ENCODE measurements around the gene WDFY2. TPM values are rescaled to one million over a fixed set of nuclear protein-coding genes. Genes with fewer than 3 reads are reported as not detected.

WDFY2 gene
- total RNA-seq, 1 experiment from 2014 or later = 26.4 TPM

- no peaks in the 10 kb centered on the region for H3K9me3 ChIP-seq (ENCODE audit: control insufficient read depth, low read depth, low read length)
- Mint-ChIP-seq H3K4me3 (no peak overlapping the region), H3K36me3 (ENCODE audit: insufficient read depth in 1 of 3, low read depth in 3 of 3) (peaks cover 0 to 9% (median 6%) of the 10 kb centered on the region in 3 experiments; a peak in 5 of 7 replicates), H3K4me1 (peaks cover 18 to 33% of the 10 kb centered on the region in 2 experiments), H3K27me3 (ENCODE audit: low read depth) (no peaks in the 10 kb centered on the region), H3K27ac (peak overlapping the region in 1 of 3 experiments; percentile 40; a peak in 1 of 7 replicates), H3K9me3 (peaks cover 0 to 6% of the 10 kb centered on the region in 2 experiments; a peak in 1 of 5 replicates)
- H3K56ac ChIP-seq (ENCODE audit: insufficient read length, low read depth, low read length) = no peak overlapping the region
- H2BK120ac ChIP-seq (ENCODE audit: low read depth, low read length, poor library complexity, severe bottlenecking) = no peak overlapping the region
- H3T11ph ChIP-seq (ENCODE audit: low read length) = no peak overlapping the region
- no peak overlapping the region for H3K9ac ChIP-seq (ENCODE audit: extremely low read depth, insufficient read length, low read length)
- H3K23me2 ChIP-seq (ENCODE audit: insufficient read length, low read depth, low read length, poor library complexity, severe bottlenecking) = no peaks in the 10 kb centered on the region
- H3K4ac ChIP-seq (ENCODE audit: low read depth, low read length) = no peak overlapping the region
- no peak overlapping the region for H2BK15ac ChIP-seq (ENCODE audit: low read depth, low read length)
- no peak overlapping the region for H4K91ac ChIP-seq (ENCODE audit: insufficient read length, low read depth, low read length)
- TF ChIP-seq CTCF (conservative IDR thresholded peaks at IDR 0.05) = no peak
- no peak overlapping the region for H2AK5ac ChIP-seq (ENCODE audit: insufficient read length, low read length)
- H2BK5ac ChIP-seq (ENCODE audit: insufficient read length, low read length) = no peak overlapping the region
- H3K27me3 ChIP-seq (ENCODE audit: insufficient read depth, low read length) = no peaks in the 10 kb centered on the region
- H2BK12ac ChIP-seq (ENCODE audit: insufficient read length, low read depth, low read length) = no peak overlapping the region
- H3K4me1 ChIP-seq (ENCODE audit: insufficient read depth, low read length) = no peaks in the 10 kb centered on the region
- H3K4me2 ChIP-seq (ENCODE audit: insufficient read depth, insufficient read length, low read length) = no peak overlapping the region
- DNase-seq = no peak
- H4K8ac ChIP-seq (replicated peaks; ENCODE audit: insufficient read length, low read depth, low read length) = no peak overlapping the region
- no peak overlapping the region for H3K23ac ChIP-seq (ENCODE audit: insufficient read length, low read depth, low read length)
- H4K5ac ChIP-seq (ENCODE audit: insufficient read length, low read depth, low read length) = no peak overlapping the region
- H3K18ac ChIP-seq (ENCODE audit: insufficient read length, low read depth, low read length) = no peak overlapping the region
- H3K27ac ChIP-seq (ENCODE audit: insufficient read length, low read depth, low read length) = no peak overlapping the region
- no peak overlapping the region for H3K14ac ChIP-seq (ENCODE audit: insufficient read depth, low read length)
- no peaks in the 10 kb centered on the region for H3K79me1 ChIP-seq (ENCODE audit: insufficient read depth, low read depth, low read length, poor library complexity, severe bottlenecking)
- no peaks in the 10 kb centered on the region for H4K20me1 ChIP-seq (ENCODE audit: control insufficient read depth, insufficient read depth, insufficient read length)
- WGBS (ENCODE audit: extremely low coverage, insufficient read length, low lambda C conversion rate) = no CpG with 5 or more reads among the region's 6 CpGs
- H2AFZ ChIP-seq (ENCODE audit: low read length) = no peak overlapping the region
- peaks cover 3% of the 10 kb centered on the region; the same call in 1 of the 2 replicates for H3K79me2 ChIP-seq (ENCODE audit: insufficient read depth, low read length)
- H2BK20ac ChIP-seq (ENCODE audit: low read depth, low read length, poor library complexity, severe bottlenecking) = no peak overlapping the region
Observed at GRCh38 chr13:51668580-51669195, 84.4 kb downstream of the WDFY2 start.
